ENCODE results near the gene TCF7L2.

Gene TCF7L2

DNA sequence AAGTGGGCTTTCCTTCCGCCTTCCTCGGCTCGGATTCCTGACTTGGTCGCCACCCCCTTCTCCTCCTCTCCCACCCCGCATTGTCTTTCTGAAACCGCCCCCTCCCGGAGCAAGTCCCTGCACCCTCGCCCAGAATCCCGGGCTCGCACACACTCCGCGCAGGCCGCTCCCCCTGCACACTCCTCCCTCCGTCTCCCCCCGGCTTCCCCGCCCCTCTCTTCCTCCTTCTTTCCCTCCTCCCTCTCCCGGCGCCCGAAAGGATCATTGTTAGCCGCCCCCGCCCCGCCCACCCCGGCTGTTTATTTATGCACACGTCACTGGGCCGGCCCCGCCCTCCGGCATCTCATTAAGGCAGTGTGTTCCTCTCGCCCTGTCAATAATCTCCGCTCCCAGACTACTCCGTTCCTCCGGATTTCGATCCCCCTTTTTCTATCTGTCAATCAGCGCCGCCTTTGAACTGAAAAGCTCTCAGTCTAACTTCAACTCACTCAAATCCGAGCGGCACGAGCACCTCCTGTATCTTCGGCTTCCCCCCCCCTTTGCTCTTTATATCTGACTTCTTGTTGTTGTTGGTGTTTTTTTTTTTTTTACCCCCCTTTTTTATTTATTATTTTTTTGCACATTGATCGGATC is at the start of gene TCF7L2:
Gene TCF7L2, plus strand, starts transcription at position 373 of the 633 bp plus-strand sequence. CDS start 510 bp downstream, outside the sequence.
- peak; percentile 9 to 79 (median 56) for DNase-seq

DNA sequence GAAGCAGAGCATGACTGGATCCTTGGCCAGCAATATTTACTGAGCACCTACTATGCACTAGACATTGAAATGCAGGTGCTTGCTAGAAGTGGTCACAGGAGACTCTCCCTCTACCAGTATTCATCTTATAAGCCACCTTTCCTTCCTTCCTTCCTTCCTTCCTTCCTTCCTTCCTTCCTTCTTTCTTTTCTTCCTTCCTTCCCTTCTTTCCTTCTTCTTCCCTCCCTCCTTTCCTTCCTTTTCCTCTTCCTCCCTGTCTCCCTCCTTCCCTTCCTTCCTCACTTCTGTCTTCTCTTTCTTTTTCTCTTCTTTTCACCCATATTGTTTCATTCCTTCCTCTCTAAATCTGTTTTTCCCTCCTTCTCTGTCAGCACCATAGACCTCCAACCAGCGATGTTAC is 47.3 kb upstream of the TCF7L2 start:
- DNase-seq, result no peak

DNA sequence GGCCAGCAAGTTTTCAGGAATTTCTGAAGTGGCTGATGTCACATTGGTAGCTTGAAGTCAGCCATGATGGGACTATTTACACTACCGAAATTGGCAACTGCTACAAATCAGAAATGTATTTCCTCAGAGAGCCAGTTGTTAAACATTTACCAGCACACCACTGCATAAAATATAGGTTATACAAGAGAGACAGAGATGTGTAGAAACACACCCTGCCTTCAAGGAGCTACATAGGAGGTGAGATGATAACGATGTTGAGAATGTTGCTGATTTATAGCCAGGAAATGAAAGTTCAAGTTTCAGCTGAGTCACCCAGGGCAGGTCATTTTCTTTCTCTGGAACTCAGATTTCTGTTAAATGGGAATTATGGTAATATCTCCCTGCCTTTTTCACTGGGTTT is 46.0 kb upstream of the TCF7L2 start:
- DNase-seq, result no peak

DNA sequence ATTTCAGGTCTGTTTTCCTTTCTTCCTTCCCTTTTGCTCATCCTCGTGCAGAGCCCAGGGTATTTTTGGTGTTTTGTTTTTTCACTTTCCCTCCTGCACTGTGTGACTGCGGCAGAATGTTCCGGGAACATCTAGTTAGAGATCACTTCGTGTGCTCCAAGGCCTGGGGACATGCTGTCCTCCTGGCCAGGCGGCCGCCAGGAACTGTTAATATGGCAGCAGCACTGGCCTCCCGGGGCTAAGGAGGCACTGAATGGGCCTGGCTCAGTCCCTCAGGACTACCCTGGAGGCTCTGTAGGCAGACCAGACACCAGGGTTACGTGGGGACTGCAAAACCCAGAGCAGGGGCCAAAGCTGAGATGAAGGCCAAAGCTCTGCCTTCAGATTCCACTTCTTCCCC is 43.1 kb upstream of the TCF7L2 start:
- DNase-seq, result no peak

DNA sequence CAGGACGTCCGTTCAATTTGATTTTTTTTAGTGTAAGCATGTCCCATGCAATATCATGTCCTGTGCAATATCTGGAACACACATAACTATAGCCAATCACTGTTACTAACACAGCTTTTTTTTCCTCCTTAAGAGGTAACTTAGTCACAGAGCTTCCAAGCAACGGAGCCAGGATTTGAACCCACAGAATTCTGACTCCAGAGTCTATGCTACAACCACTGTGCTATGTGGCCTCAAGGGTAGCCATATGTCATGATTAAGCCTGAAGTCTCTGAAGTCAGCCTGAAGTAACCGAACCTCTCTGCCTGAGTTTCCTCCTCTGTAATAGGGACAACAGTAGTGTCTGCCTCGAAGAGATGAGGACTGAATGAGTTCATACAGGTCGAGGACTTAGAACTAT is 42.2 kb upstream of the TCF7L2 start:
- no peak for DNase-seq

DNA sequence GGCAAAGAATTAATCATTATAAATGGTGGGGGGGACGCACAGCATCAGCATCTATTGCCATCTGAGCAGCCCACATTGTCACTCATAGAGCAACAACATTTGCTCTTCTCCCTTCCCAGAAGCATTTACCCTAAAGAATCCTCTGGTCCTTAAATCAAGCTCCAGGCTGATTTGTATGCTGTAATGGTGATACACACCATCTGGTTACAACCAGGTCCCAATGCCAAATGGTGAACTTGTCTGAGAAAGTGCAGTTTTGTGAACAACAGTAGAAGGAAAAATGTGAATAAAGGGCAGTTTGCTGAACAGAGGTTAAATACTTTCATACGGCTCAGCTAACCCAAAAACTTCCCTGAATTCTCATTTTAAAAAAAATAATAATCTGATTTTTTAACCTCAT is 38.8 kb upstream of the TCF7L2 start:
- no peak for DNase-seq

DNA sequence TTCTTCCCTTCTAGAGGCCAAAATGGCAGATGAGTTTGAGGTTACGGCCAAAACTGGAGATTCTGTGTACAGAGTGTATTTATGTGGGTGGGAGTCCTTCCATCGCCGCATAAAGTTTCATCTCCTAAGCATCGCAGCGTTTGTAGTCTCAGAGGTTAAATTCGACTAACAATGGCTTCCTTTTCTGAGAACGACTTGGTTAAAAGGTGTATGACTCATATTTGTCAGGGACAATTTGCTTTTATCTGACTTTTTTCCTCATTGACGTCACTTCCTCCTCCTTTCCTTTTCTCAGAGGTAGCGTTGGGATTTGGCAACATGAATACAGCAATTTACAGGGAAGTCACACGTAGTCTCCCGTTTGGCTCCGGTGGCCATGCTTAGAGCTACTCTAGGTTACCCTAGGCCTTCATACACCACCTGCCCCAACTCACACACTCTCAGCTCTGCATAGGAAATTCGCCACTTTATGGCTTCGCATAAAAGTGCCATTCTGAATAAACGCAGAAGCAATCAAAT is 37.6 kb upstream of the TCF7L2 start:
- no peak for DNase-seq

DNA sequence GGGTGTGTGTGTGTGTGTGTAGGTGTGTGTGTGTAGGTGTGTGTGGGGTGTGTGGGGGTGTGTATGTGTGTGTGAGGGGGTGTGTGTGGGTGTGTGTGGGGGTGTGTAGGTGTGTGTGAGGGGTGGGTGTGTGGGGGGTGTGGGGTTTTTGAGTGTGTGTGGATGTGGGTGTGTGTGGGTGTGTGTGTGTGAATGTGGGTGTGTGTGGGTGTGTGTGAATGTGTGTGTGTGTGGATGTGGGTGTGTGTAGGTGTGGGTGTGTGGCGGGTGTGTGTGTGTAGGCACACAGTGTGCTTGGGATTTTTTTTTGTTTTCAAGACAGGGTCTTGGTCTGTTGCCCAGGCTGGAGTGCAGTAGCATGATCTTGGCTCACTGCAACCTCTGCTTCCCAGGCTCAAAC is 36.8 kb upstream of the TCF7L2 start:
- DNase-seq, result no peak

DNA sequence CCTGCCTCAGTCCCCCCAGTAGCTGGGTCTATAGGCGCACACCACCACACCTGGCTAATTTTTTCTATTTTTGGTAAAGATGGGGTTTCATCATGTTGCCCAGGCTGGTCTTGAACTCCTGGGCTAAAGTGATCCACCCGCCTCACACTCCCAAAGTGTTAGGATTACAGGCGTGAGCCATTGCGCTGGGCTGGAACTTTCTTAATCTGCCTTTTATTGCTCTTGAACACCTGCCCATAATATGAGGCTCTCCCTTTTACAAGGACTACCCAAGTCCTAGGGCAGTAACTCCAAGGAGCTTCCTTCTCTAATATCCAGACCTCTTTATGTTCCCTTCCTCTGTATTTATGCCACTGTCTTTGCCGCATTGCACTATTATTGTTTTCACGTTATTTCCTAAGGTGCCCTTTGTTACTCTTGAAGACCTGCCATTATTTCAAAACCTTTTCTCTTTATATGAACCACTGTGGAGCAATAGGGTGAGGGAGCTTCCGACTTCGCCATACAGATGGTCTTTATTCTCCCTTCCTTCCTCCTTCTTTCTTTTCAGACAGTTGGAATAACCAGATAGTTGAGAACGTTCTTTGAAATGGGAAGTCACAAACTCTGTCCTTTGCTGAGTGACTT is 36.3 kb upstream of the TCF7L2 start:
- no peak for DNase-seq

DNA sequence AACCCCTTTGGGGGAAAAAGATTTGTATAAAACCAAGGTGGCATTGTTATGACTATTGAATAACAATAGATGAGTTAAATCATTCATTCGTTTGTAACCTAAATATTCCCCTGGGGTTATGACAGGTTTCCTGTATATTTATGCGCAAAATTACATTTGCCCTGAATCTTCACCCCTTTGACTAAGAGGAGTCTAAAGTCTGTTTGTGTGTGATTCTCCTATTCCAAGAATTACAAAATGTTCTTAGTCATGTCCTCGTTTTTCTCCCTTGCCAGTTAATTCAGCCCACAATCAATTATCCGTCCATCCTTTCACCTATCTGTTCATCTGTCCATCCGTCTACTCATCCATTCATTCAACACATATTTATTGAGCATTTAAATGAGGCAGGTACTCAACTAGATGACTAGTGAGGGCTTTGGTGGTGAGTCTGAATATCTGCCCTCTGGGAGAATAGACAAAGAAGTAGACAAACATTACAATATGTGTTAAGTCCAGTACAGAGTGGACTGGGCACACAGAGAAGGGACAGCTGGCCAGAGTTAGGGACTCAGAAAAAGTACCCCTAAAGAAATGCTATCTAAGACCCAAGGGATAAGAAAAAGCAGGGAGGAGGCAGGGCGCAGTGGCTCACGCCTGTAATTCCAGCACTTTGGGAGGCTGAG is 35.6 kb upstream of the TCF7L2 start:
- DNase-seq, result no peak

DNA sequence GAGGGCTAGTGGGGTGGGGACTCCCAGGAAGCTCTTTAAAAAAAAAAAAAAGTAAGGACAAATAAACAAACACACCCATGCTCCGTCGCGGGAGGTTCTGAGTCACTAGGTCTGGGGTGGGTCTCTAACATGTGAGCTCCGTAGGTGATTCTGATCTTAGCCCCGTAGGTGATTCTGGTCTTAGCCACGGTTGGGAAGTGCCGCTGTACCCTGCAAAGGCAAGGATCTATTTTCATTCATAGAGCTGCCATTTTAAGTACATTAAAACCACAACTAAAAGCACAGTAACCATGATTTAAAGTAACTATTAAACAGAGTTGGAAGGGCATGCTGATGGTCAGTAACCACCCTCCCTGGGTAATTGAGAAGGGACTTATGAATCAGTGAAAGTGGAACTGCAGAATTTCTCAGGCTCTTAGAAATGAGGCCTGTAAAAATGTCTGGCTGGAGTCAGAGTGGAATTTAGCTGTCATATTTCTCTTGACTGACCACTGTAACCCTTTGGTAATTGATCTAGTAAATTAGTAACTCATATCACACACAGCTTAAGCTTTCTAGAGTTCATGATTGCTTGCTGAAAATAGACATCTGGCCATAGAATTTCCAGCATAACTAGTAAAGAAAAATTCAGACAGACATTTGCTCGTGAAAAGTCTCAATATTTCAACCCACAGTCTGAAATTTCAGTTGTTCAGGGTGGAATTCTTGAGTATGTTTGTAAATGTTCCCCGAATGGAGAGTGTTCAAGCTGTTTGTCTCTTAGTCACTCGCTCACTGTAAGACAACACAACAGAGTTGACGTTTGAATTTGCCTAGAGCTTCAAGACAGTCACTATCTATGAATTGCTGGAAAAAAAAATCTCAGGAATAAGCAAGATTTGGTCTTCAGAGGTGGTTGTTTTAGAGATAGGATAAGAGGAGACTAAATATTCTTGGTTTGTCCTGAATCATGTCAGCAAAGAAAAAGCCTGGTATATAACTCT is 34.2 kb upstream of the TCF7L2 start:
- no peak for DNase-seq

DNA sequence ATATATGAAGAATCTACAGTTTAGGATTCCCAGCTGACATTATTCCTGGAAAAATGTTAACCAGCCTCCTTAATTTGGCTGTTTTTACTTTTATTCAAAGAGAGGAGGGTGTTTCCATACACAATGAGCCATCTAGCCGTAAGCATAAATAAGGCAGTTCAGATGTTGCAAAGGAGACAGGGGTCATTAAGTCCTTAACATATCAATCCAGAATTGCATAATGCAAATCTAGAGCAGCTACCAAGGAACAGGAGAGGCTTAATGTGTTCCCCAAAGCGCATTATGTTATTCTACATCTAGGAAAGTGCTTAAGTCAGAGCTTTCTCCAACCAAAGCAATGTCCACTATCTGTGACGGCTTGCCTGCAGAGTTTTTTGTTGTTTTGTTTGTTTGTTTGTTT is 32.4 kb upstream of the TCF7L2 start:
- DNase-seq, result no peak

DNA sequence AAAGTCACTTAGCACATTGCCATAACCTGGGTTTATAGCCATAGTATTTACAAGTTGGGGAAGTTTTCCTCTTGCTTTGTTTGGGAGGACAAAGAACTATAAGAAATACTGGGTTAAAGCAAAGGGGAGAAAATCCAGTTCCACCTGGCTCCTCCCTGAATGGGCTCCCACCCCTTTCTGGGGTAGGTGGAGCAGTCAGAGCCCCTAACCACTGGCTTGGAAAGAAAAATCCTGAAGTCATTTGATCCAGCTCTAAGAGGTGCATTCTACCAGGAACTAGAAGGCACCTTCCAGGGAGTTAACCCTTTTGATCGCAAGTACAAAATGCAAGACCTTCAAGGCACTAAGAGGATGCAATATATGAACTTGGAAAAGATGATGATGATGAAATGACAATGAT is 31.3 kb upstream of the TCF7L2 start:
- DNase-seq, result no peak

DNA sequence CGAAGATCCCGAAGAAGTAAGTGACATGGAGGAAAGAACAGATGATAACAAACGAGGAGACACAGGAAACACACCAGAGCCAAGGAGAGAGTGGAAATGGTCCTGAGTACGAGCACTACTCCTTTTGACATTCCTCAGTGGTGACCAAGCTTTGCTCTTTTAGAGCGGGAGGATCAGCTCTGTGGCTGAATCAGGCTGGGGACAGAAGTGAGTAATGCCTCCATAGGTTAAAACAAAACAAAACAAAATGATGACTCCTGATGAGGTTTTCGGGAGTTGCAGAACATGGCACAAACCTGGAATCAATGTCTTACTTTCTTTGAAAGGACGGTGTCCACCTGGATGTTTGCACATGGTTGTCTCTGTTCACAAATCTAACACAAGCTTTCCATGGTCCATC is 30.3 kb upstream of the TCF7L2 start:
- DNase-seq, result no peak

DNA sequence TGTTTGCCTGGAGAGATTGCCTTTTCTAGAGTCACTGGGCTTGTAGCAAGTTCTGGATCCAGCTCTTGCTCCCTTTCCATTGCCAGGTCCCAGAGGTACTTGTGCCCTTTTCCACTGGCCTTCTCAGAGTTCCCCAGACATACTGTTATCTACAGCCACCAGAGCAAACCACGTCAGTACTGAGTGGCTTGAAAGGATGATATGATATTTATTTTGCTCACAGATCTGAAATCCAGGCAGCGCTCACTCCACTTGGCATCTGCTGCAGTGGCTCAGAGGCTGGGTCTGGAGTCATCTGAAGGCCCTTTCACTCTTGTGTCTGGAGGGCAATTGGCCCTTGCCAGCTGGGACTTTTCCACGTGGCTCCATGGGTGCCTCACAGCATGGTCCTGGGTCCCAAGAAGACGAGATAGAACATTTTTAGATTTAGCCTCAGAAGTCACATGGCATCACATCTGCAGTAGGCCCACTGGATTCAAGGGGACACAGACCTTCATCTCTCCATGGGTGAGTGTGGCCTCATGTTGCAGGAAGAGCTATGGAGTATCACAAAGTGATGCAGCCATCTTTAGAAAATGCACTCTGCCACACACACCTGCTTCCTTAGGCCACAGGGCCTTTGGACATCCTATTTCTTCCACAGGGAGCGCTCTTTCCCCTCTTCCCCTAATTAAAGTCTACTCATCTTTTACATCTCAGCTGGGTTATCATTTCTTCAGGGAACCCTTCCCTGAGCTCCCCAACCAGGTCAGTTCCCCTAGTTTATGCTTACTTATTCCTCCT is 22.9 kb upstream of the TCF7L2 start:
- no peak for DNase-seq

DNA sequence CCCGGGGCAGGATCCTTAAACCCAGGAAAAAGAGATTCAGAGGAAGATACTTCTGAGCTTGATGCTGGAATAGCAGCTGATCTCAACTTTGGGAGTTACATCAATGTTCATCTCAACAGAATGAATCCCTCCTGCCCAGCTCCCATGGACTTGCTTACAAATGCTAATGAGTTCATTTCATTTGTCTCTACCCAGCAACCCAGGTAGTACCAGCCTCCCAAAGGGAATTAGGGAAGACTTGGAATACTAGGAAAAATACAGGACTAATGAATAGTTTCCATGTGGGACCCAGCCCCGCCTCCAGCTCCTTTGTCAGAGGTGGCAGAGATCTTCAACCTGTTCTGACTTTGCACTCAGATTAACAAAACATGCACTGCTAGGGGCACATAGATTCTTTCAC is 22.1 kb upstream of the TCF7L2 start:
- no peak for DNase-seq

DNA sequence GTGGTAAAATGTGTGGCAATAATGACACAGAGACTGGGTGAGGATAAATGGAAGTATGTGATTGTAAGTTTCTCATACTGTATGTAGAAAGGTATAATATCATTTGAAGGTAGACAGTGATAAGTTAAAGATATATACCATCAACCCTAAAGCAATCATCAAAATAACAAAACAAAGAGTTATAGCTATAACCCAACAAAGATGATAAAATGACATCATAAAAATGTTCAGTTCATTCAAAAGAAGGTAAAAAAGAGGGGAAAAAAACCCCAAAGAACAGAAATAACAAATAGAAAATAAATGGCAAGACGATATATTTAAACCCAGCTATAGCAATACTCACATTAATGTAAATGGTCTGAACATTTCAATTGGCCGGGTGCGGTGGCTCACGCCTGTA is 17.4 kb upstream of the TCF7L2 start:
- no peak for DNase-seq

DNA sequence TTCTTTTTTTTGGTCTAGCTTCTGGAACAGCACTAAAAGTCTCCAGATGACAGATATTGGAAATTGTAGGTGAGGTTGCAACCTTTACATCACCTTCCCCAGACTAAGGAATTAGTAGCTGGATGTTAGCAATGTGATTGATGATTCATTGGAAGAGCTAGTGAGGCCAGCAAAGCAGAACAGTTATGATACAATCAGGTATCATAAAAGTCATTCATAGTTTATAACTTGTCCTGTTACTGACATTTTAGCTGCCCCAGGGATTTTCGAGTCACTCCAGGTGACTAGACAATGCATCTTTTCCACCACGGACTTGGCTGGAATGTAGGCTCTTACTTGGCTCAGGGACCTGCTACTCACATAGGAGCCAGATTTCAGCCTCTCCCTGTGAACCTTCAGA is 15.9 kb upstream of the TCF7L2 start:
- no peak for DNase-seq

DNA sequence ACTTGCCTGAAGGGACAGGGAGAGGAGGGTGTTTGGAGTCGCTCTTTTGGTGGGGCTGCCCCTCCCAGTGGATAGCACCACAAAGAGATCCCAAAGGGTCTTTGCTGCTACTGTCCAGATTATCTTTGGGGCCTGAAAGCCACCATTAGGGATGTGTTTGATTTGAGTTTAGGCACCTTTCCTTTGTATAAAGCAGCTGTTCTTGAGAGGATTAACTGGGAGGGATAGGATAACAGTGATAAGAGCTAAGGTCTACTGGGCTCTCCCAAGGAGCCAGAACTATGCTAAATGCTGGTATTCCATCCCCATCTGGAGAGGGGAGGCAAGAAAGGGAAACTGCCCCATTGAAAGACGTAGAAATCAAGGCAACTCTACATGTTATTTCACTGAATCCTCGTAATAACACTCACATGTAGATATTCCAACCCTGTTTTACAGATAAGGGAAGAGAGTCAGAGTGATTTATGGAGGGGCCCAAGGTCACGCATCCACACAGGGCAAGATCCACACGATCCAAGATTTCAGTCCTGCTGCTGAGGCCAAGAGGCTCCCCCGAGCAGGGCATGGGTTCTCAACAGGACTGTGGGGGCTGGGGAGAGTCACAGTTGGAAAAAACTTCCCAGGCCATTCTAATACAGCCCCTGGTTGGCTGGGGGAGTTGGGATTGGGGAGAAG is 11.1 kb upstream of the TCF7L2 start:
- no peak for DNase-seq

DNA sequence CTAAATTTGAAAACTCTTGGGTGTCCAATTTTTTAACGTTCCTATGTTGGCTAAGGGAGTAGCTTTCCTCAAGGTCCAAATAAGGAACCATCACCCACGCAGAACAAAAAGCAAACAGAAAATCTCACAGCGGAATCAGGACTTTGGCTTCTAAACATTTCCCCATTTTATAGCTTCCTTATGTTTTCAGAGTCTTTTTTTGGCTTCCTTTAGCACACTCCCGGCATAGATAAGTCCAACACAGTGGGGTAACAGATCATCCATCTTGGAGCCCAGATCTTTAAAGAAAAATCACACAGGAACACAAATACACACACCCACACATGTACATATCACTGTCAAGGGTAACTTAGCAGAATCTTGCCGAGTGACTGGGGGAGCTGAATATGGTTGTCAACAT is 4.2 kb upstream of the TCF7L2 start:
- no peak for DNase-seq

DNA sequence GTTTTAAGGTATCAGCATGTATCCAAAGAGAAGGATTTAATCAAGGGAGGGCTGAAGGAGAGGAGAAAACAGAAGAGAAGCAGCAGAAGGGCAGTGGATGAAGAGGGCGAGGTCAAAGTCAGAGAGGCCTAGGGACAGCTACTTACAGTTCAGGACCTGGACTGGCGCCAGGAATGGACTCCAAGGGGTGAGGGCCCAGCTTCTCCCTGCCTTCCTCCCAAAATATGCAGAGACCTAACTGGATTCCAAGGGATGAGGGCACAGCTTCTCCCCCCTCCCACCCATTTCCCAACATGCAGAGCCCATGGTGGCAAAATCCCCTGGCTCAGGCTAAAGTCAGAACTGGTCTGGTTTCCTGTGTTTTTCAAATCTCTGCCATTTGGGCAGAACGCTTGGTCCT is 3.4 kb upstream of the TCF7L2 start:
- no peak for DNase-seq

DNA sequence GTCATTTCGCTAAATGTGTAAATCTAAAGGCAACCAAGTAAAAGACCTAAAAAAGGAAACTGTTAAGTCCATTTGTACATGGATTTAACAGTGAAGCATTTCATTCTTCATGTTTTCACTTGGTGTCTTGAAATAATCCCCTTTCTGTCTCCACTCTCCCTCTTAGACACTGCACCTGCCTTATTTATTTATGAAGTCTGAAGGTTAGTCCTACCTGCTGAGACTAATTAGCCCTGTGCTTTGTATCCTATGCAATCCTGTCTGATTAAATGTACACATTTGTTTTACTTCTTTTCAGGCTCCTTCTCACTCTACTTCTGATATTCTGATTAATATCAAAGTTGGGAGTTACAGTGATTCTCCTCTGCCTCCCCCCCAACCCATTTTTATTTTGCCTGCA is 1.9 kb upstream of the TCF7L2 start:
- no peak for DNase-seq
